NT2/D1 (cell line): Measurements from ENCODE around the gene MAGEB2.

Experiments used
- SUZ12 ChIP-seq: IDR thresholded peaks from 2 replicates; pipeline ENCODE4 v1.6.1; 2011; ENCODE audit not compliant: insufficient read length, insufficient read depth; ENCODE audit errors: extremely low read depth
- ZNF274 ChIP-seq: IDR thresholded peaks from 2 replicates; pipeline ENCODE4 v1.6.1; 2011; ENCODE audit warnings: mild to moderate bottlenecking, low read depth, low read length

- TF ChIP-seq ZNF274 (no peak), SUZ12 (no peak)
These were observed 33.5 kb downstream of the MAGEB2 start for GRCh38 chrX:30248854-30249253.
